Stimulated activated CD4-positive, alpha-beta T cell treated with anti-CD3 and anti-CD28 coated beads, TNF-alpha, amount 100 ng/mL, for 4 hours (primary cell): ENCODE results near the gene MYO5B.

ENCODE experiments used
- DNase-seq, 3 experiments: peaks; one replicate each; pipeline ENCODE4 v3.0.0-alpha.2; 2020; ENCODE audit warnings: low read depth in 3 of 3

MYO5B gene

DNA sequence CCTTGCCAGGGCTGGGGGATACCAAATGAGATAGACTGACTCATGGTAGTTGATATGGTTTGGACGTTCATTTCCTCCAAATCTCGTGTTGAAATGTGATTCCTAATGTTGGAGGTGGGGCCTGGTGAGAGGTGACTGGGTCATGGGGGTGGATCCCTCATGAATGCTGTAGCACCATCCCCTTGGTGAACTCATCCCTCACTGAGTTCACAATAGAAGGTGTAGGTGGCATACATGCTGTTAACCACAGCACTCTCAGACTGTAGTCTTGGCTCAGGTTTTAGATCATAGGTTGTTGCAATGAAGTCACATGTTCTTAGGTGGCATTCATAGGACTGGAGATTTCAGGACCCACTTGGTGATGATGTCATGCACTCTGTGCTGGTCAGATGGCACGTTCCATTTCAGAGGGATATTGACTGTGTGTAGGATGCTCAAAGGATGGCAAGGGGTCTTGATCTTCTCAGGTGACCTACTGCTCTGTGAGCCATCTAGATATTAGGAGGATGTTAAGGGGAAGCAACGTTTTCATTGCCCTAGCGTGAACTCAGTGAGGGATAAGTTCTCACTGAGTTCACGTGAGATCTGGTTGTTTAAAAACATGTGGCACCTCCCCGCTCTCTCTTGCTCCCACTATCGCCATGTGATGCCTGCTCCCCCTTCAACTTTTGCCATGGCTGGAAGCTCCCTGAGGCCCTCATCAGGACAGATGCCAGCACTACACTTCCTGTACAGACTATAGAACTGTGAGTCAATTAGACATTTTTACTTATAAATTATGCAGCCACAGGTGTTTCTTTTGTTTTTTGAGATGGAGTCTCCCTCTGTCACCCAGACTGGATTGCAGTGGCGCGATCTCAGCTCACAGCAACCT is 307.8 kb downstream of the MYO5B start:
- no peak for DNase-seq

DNA sequence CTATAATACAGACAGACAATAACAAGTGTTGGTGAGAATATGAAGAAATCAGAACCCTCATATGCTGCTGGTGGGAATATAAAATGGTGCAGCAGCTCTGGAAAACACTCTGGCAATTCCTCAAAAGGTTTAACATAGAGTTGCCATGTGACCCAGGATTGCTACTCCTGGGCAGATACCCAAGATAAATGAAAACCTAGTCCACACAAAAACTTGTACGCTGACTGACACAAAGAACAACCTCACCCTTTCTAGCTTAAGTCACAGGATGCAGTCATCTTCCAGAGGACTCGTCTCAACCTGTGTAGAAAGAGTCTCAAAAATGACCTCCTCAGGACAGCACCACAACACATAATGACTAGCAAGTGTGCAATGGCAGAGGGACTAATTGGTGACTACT is 310.0 kb downstream of the MYO5B start:
- no peak for DNase-seq

DNA sequence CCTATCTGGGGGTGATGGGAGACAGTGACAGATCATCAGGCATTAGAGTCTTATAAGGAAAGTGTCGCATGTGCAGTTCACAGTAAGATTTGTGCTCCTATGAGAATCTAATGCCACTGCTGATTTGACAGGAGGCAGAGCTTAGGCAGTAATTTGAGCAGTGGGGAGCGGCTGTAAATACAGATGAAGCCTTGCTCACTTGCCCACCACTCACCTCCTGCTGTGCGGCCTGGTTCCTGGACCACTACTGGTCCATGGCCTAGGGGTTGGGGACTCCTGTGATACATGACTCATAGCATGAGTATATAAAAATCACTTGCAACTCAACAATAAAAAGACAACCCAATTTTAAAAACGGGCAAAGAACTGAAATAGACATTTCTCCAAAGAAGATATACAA is 310.5 kb downstream of the MYO5B start:
- DNase-seq = no peak

DNA sequence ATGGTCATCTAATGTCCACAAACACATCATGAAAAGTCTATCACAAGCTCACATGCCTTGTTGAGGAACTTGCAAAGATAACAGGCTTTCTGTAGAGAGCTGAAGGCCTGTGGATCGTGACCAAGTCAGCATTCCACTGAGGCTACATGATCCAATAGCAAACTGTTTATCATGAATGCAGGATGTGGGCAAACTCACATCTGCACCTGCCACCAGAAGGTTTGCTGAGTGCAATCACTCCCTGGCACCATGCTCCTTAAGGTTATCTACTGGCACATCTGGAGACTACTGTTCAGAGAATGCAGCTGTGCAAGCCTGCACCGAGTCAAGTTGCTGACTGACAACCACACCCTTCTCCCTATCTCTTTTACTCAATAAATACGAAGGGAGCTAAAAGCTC is 314.3 kb downstream of the MYO5B start:
- DNase-seq = no peak

DNA sequence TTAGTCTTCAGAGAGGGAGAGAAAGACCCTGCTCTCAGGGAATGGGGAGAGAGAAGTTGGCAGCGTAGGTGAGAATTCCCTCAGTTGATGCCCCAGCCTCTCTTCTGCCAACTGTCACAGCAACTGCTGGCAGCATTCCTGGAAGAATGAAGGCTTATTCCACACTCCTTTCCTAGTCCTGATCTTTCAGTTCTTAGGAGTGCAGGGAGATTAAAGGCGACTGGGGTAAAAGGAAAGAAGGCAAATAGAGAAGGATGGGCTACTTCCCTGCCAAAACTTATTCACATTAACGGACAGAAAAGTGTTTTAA is 315.7 kb downstream of the MYO5B start:
- no peak for DNase-seq

DNA sequence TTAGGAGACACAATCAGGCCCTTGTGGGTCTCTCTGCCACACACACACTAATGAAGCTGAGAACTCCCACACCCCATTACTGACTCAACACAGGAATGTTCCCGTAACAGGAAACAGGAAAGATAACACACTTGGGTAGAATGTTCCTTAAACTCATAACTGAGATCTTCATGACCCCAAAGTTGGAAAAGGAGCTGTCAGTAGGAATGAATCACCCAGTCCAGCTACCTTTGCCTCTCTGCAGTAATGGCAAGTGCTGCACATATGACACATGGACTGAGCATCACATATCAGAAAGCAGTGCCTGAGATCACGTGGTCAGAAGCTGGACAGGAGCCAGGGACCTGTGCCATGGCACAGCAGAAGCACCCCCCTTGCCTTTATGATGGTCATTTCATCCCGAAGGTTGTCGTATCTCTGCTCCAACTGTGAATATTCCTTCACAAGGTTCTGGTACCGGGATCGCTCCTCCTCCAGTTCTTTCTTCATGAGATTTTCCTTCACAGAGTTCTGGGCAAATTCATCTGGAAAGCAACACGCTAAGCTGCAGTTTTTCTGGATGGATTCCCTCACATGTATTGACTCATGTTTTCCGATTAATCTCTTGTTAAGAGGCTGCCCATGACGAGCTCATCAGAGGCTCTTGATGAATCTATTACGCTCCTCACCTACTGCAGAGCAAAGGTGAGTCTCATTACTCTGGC is 316.2 kb downstream of the MYO5B start:
- DNase-seq = no peak

DNA sequence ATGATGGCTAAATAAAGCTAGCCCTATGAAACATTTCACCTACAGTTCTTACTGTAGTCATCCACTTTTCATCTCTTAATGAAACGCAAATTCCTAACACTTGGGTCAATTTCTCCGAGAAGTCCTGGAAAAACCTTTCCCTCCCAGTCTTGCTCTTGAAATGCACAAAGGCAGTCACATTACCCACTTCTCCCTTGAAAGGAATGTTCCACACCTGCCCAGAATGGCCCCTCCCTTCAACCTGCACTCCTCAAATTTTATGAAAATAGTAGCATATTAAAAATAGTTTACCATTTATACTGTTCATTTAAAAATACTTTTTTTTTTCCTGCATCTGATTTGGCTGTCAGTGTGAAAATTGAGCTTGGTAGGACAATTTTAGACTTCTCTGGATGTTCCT is 316.9 kb downstream of the MYO5B start:
- DNase-seq = no peak

DNA sequence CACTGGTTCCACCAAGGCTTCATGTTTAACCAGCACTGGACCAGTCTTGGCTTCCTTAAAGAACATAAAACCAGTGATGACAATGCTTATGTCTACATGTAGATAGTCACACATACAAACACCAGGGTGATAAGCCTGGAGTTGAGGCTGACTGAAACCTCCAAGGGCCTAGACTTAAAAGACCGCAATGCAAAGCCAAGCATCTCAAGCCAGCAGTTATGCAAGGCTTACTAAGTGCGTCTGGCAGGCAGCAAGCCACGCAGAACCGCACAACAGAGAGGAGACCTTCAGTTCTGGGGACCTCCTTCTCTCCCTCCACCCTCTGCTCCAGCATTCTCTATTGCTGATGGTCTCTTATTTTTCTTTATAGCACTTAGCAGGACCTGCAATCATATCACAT is 318.4 kb downstream of the MYO5B start:
- no peak for DNase-seq

DNA sequence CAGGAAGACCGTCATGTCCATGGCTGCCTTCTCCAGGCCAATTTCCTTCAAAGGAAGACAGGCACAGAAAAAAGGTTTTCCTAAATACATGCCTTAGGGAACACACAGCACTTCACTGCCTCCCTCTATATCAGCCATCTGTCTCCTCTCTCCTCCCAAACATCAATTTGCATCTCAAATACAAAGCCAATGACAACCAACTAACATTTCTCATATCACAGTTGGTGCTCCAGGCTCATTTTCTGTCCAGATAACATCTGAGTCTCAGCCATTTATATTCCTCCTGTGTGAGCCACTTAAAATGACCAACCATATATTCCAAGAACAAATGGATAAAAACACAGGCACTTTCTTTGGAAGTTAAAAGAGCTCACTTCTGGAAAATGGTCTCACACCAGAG is 319.2 kb downstream of the MYO5B start:
- no peak for DNase-seq

DNA sequence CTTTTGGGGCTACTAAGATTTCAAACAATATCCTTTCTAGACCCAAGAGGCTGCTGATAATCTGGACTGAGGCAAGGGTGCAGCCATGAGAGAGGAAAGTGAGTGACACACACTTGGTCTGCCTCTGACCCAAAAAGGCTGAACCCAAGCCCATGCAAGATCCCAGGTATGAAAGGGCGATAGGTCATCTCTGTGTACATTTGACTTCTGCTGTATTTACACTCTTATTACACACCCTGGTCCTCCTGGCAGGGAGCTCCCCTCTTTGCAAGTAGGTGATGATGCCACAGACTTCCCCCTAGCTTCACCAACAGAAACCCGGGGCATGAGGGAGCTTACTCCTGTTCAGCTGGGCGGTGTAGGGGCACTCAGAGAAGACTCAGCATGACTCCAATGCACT is 319.8 kb downstream of the MYO5B start:
- DNase-seq = no peak

DNA sequence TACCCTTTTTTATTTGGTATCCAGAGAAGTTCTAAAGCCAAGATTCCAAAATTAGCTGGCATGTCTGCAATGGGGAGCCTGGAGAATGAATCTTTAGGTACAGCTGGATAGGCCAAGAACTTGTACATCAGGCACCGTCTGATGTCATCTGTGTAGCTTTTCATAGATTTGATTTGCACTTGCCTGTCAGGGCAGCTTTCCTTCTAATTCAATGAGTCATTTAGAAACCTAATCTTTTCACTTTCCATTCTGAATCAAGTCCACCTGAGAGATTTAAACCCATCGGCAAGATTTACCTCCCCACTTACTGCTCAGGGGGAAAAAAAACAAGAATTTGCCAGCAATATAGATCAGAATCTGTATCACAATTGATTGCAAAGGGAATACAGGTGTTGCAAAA is 320.7 kb downstream of the MYO5B start:
- no peak for DNase-seq

DNA sequence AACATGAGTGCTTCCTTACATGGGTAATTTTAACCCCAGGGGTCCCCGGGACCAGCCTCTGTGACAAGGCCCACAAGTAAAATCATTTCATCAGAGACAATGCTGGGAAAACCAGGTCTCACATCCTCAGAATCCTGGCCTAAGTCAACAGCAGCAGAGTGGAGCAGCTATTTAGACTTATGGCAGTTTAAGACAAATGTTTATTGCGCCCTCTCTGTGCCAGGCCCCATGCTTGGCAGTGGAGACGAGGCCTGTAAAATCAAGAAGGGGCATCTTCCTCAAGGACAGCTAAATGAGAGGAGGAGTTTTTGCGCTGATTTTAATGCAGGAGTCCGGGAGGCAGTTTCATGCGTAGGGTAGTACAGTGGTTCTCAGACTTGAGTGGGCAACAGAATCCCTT is 325.6 kb downstream of the MYO5B start:
- no peak for DNase-seq

DNA sequence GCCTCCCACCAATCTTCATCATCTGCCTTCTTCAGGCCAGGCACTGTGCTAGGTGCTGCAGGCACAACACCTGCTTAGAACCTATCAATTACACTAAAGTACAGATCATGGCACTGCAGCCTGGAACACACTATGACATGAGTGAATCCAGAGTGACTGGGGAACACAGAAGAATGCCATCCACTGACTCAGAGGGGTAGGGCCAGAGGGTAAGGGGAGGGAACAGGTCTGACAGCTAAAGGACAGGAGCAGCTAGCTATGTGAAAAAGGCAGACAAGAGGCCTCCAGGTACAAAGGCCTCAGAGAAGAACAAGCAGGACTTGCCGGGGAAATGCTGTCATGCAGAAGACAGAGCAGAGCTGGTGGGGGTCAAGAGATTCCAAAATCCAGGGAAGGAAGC is 328.3 kb downstream of the MYO5B start:
- no peak for DNase-seq

DNA sequence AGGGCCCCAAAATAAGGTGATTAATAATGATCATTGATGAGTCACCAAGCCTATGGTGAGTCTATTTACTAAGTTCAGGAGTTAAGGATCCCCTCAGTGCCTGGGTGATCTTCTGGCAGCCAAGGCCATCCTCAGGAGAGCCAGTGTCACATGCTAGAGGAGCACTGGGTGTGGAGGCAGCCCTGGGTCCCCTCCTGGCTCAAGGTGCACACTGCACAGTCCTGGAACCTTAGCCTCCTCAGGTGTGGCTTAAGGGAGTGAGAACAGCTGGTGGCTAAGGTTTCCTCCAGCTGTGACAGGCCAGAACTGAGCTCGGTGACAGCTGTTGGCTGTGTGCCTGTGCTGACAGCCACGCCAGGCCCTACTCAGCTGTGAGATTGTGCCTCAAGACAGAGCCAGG is 329.5 kb downstream of the MYO5B start:
- DNase-seq = no peak

DNA sequence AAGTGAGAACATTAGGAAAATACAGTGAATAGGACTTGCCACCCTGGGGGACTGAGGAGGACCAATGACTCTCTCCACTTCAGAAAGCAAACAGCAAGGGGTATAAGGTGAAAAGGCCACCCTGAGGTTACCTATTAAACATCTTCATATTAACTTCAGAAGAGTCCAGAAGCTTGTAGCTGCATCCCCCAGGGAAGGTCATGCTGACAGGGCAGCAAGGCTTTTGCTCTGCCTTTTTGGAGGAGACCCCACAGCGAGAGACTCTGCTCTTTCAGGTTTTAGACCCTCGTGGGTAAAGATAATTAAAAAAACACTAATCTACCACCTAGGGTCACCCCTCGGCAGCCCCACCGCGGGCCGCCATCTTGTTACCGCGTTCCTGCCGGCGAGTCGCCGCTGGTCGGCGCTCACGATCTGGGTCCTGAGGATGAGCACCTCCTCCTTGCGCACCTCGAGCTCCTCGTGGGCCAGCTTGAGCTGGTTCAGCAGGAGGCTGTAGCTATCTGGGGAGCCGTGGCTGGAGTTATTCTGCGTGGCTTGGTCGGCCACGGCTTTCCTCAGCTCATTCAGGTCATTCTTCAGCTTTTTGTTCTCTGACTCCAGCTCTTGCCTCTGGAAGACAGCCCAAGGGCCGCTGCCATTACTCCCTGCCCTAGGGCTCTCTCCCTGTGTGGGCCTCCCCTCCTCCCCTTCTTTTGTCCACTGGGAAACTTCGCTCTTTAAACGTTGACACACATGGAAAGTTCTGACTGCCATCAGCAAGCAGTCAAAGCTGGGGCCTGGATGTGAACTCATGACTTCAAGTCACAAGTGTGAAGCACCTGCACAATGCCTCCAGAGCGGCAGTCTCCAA is 331.0 kb downstream of the MYO5B start:
- no peak for DNase-seq

DNA sequence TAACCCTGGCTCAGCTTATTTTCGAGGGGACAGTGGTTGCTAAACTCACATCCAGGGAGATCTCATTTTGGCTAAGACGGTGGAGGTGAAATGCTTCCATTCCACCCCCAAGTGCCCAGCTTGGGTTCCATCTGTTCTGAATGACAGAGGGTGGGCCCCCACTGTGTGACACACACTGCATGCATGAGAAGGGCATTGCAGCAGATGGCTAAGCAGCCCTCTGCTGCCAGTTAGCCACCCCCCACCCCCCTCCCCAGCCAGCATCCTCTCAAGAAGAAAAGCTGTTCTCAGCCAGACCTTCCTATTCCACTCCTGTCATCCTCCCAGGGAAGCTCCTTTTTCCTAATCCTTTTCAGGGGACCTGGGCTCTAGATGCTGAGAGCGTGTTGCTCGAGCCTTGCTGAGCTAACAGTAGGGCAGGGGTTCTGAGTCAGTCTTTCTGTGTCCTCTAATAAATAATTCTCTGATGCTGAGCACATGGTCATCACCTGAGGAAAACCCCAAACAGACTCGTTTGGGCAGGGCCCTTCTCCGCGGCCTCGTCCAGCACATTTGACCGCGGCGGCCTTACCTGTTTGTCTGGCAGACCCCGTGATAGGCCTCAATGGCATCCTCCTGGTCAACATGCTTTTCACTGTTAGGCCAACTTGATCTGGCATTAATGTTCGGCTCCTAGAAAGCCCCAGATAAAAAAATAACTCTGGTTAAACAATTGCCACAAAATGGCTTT is 332.1 kb downstream of the MYO5B start:
- no peak for DNase-seq

DNA sequence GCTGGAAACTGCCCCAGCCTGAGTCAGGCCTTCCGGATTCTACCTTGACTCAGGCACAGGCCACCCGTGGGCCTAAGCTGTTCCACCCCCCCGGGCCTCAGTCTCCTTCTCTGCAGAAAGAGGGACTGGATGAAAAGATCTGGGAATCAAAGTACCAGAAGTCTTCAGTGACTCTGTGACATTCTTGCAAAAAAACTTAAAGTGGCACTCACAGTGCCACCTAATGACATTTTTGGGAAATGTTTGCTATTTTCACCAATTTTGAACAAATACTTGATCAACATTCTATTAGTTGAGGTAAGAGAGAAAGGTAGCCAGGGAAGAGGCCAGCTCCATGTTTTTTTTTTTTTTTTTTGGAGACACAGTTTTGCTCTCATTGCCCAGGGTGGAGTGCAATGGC is 333.3 kb downstream of the MYO5B start:
- DNase-seq = no peak

DNA sequence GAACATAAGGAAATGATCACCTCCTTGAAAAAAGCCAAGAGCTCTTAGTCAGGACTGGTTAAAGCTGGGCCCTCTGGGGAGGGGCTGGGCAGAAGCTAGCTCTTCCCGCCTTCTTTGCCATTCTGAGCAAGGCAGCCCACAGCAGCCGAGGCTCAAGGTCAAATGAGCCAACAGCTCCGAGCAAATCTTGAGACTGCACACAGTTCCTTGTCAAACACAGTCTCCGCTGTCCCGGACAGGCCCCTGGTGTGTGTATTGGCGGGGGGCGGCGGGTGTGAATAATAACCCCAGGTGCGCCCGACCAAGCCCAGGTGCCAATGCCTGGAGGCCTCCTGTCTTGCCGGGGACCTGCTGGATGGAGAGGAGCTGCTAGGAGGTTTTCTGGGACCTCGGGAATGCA is 335.2 kb downstream of the MYO5B start:
- no peak for DNase-seq

DNA sequence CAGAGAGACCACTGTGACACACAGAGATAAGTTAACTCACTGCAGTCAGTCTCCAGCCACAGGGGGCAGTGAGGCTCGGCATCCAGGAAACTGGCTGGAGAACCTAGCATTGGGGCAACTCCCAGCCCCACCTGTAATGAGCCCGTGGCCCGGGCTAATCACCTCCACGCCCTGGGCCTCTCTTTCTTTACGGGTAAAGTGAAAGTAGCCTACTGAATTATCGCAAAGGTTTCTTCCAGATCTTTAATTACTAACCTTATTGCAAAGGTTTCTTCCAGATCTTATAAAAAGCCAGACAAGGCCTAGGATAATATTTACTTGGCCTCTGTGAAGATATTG is 336.0 kb downstream of the MYO5B start:
- DNase-seq = no peak

DNA sequence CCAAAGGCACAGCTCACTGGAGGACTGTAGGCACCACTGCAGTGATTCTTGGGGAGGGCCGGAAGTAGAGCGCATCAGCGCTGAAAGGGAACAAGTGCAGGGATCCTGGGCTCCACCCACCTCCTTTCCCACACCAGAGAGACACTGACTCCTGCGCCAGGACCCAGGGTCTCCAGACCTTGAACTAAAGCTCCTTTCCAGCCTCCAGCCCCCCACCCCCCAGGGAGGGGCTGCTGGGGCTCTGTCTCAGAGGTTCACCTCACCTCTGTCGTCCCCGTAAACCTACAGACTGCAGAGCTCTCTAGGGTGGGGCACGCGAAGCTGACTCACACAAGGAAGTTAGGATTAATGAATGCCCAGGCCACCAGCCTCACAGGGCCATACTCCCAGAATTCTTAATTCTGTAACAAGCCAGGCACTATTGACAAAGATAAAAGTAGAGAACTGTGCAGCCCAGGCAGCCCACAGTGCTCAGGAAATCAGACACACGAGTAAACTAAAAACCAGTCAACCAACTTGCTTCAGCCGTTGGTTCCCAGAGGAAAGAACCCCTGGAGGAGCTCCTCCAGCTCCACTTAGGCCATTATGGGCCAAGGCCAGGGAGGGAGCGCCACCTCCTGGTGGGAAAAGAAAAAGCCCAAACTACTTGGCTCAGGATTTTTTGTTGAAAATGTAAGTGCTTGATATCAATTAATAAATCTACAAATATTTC is 336.5 kb downstream of the MYO5B start:
- DNase-seq = peak; percentile 8 to 29 (median 22)

DNA sequence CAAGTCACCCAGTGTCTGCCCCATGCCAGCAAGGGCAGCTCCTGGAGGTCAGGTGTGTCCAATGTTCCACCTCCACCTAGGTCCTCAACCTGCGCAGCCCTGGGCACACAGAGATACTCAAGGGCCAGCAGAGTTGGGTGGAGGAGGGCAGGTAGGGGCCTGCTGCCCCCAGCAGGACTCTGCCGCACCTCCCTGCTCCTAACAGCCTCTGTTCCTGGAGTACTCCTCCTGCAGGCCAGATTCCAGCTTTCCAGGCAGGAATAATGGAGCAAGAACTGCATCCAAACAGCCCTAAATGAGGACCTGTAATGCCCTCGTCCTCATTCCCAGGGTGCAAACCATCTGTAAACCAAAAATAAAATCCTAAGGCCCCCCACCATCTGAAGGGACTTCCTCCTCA is 337.2 kb downstream of the MYO5B start:
- no peak for DNase-seq
